Trophoblast cell (in vitro differentiated cells and primary cell): ENCODE results near the gene GNAI3.

Experiments
- DNase-seq, 2 donors: peaks; one replicate each; pipeline ENCODE4 v3.0.0-alpha.2; 2016
- H2AFZ ChIP-seq: 2 replicates; pipeline ENCODE4 v1.6.1; 2013; ENCODE audit warnings: low read length, moderate library complexity, mild to moderate bottlenecking; ENCODE audit not compliant: insufficient read depth, poor library complexity
- H2AK5ac ChIP-seq: 2 replicates; pipeline ENCODE4 v1.6.1; 2013; ENCODE audit warnings: mild to moderate bottlenecking, low read length
- H2BK120ac ChIP-seq: 2 replicates; pipeline ENCODE4 v1.6.1; 2013; ENCODE audit warnings: low read length, mild to moderate bottlenecking, moderate library complexity; ENCODE audit not compliant: insufficient read depth, poor library complexity
- H2BK12ac ChIP-seq: 2 replicates; pipeline ENCODE4 v1.6.1; 2013; ENCODE audit warnings: mild to moderate bottlenecking, low read length, moderate library complexity
- H2BK5ac ChIP-seq: 2 replicates; pipeline ENCODE4 v1.6.1; 2013; ENCODE audit warnings: low read length, low read depth, moderate library complexity, mild to moderate bottlenecking; ENCODE audit not compliant: poor library complexity
- H3K14ac ChIP-seq: 2 replicates; pipeline ENCODE4 v1.6.1; 2013; ENCODE audit warnings: mild to moderate bottlenecking, low read length
- H3K18ac ChIP-seq: 2 replicates; pipeline ENCODE4 v1.6.1; 2013; ENCODE audit warnings: mild to moderate bottlenecking, low read length
- H3K23ac ChIP-seq: 2 replicates; pipeline ENCODE4 v1.6.1; 2013; ENCODE audit warnings: low read length
- H3K27ac ChIP-seq: 2 replicates; pipeline ENCODE4 v1.5.1; 2013; ENCODE audit warnings: low read depth, mild to moderate bottlenecking, inconsistent platforms, low read length, moderate library complexity
- H3K27me3 ChIP-seq: 2 replicates; pipeline ENCODE4 v1.6.1; 2013; ENCODE audit warnings: inconsistent platforms, mild to moderate bottlenecking, low read length, moderate library complexity; ENCODE audit not compliant: insufficient read depth
- H3K36me3 ChIP-seq, 2 experiments: 1 replicate in 1 of 2; 2 replicates in 1 of 2; pipeline ENCODE4 v1.6.1; 2013; ENCODE audit warnings: low read length in 2 of 2, mild to moderate bottlenecking in 2 of 2, moderate library complexity in 1 of 2; ENCODE audit not compliant: insufficient read depth in 2 of 2, control insufficient read depth in 1 of 2
- H3K4ac ChIP-seq: 2 replicates; pipeline ENCODE4 v1.6.1; 2013; ENCODE audit warnings: low read depth, mild to moderate bottlenecking, low read length, moderate library complexity
- H3K4me1 ChIP-seq, 2 experiments: 1 replicate in 1 of 2; 2 replicates in 1 of 2; pipeline ENCODE4 v1.6.1; 2013; ENCODE audit warnings: low read length in 2 of 2, mild to moderate bottlenecking in 2 of 2, moderate library complexity in 1 of 2; ENCODE audit not compliant: insufficient read depth in 2 of 2, control insufficient read depth in 1 of 2
- H3K4me2 ChIP-seq: 2 replicates; pipeline ENCODE4 v1.6.1; 2013; ENCODE audit warnings: inconsistent platforms, mild to moderate bottlenecking, low read length, moderate library complexity
- H3K4me3 ChIP-seq: 2 replicates; pipeline ENCODE4 v1.5.1; 2013; ENCODE audit warnings: mild to moderate bottlenecking, low read depth, low read length, inconsistent platforms
- H3K79me1 ChIP-seq: one replicate; pipeline ENCODE4 v1.6.1; 2013; ENCODE audit warnings: low read length
- H3K79me2 ChIP-seq: 2 replicates; pipeline ENCODE4 v1.6.1; 2013; ENCODE audit warnings: low read length, mild to moderate bottlenecking; ENCODE audit not compliant: control insufficient read depth, insufficient read depth, poor library complexity
- H3K9ac ChIP-seq: 2 replicates; pipeline ENCODE4 v1.6.1; 2013; ENCODE audit warnings: mild to moderate bottlenecking, low read length
- H3K9me3 ChIP-seq: 2 replicates; pipeline ENCODE4 v1.6.1; 2013; ENCODE audit warnings: low read depth, mild to moderate bottlenecking, control low read depth, inconsistent platforms, low read length; ENCODE audit not compliant: insufficient read depth
- H4K12ac ChIP-seq: 2 replicates; pipeline ENCODE4 v1.6.1; 2013; ENCODE audit warnings: low read depth, mild to moderate bottlenecking, low read length, moderate library complexity
- H4K8ac ChIP-seq: 2 replicates; pipeline ENCODE4 v1.6.1; 2013; ENCODE audit warnings: low read depth, mild to moderate bottlenecking, low read length, moderate library complexity
- H4K91ac ChIP-seq: one replicate; pipeline ENCODE4 v1.6.1; 2013; ENCODE audit warnings: low read depth, mild to moderate bottlenecking, low read length, moderate library complexity
- WGBS: extraction: QIAGEN DNeasy Blood & Tissue Kit; methylation state at CpG from one replicate; pipeline ENCODE4 v1.1.7; 2013; ENCODE audit warnings: missing lambda C conversion rate; ENCODE audit not compliant: insufficient read length, insufficient coverage; ENCODE audit errors: extremely low coverage; 5-methylcytosine and 5-hydroxymethylcytosine counted together

Gene GNAI3

GRCh38 chr1:109586055-109586454 lies 37.6 kb downstream of the GNAI3 start:
- no peak overlapping the region for H3K4me2 ChIP-seq
- H2AK5ac ChIP-seq = no peak overlapping the region
- no peaks in the 10 kb centered on the region for H3K27me3 ChIP-seq
- H3K9me3 ChIP-seq = no peaks in the 10 kb centered on the region
- no peak overlapping the region for H4K12ac ChIP-seq
- H2BK120ac ChIP-seq = no peak overlapping the region
- H4K8ac ChIP-seq = no peak overlapping the region
- no peak overlapping the region for H4K91ac ChIP-seq
- H3K4ac ChIP-seq = no peak overlapping the region
- no peak overlapping the region for H2BK5ac ChIP-seq
- H2AFZ ChIP-seq = no peak overlapping the region
- no peak overlapping the region for H3K18ac ChIP-seq
- no peak overlapping the region for H3K23ac ChIP-seq
- no peak overlapping the region for H3K27ac ChIP-seq
- peaks cover 0 to 1% of the 10 kb centered on the region in 2 experiments for H3K4me1 ChIP-seq
- no peak overlapping the region for H2BK12ac ChIP-seq
- H3K79me2 ChIP-seq = no peaks in the 10 kb centered on the region
- H3K79me1 ChIP-seq = no peaks in the 10 kb centered on the region
- H3K14ac ChIP-seq = no peak overlapping the region
- no peak overlapping the region for H3K4me3 ChIP-seq
- DNase-seq = no peak
- no CpG with 5 or more reads among the region's 3 CpGs for WGBS
- peaks cover 16 to 17% of the 10 kb centered on the region in 2 experiments for H3K36me3 ChIP-seq
- H3K9ac ChIP-seq = no peak overlapping the region

GRCh38 chr1:109589177-109589576 lies 40.8 kb downstream of the GNAI3 start:
- Histone ChIP-seq H4K91ac (no peak overlapping the region), H2AFZ (no peak overlapping the region), H3K18ac (no peak overlapping the region), H3K4me3 (no peak overlapping the region), H2AK5ac (no peak overlapping the region), H3K4me1 (no peaks in the 10 kb centered on the region), H3K79me2 (no peaks in the 10 kb centered on the region), H3K27me3 (no peaks in the 10 kb centered on the region), H3K14ac (no peak overlapping the region), H4K12ac (no peak overlapping the region), H3K36me3 (peaks cover 9 to 16% of the 10 kb centered on the region in 2 experiments), H3K9ac (no peak overlapping the region), H3K27ac (no peak overlapping the region), H2BK12ac (no peak overlapping the region), H3K79me1 (no peaks in the 10 kb centered on the region), H4K8ac (no peak overlapping the region), H2BK120ac (no peak overlapping the region), H2BK5ac (no peak overlapping the region), H3K23ac (no peak overlapping the region), H3K9me3 (no peaks in the 10 kb centered on the region), H3K4ac (no peak overlapping the region), H3K4me2 (no peak overlapping the region)
- DNase-seq = no peak
- no CpG with 5 or more reads among the region's 3 CpGs for WGBS

GRCh38 chr1:109589679-109590078 lies 41.3 kb downstream of the GNAI3 start:
- no peak overlapping the region for H3K23ac ChIP-seq
- H4K12ac ChIP-seq = no peak overlapping the region
- no peaks in the 10 kb centered on the region for H3K79me1 ChIP-seq
- no peaks in the 10 kb centered on the region for H3K9me3 ChIP-seq
- H2AK5ac ChIP-seq = no peak overlapping the region
- no peak overlapping the region for H2BK12ac ChIP-seq
- H2BK5ac ChIP-seq = no peak overlapping the region
- no peak overlapping the region for H3K9ac ChIP-seq
- no peaks in the 10 kb centered on the region for H3K27me3 ChIP-seq
- peaks cover 11 to 16% of the 10 kb centered on the region in 2 experiments for H3K36me3 ChIP-seq
- no peak overlapping the region for H2BK120ac ChIP-seq
- no peak overlapping the region for H3K18ac ChIP-seq
- H3K4me1 ChIP-seq = no peaks in the 10 kb centered on the region
- H3K27ac ChIP-seq = no peak overlapping the region
- H3K14ac ChIP-seq = no peak overlapping the region
- no peaks in the 10 kb centered on the region for H3K79me2 ChIP-seq
- no peak for DNase-seq
- H3K4me3 ChIP-seq = no peak overlapping the region
- no peak overlapping the region for H4K8ac ChIP-seq
- H4K91ac ChIP-seq = no peak overlapping the region
- no peak overlapping the region for H3K4ac ChIP-seq
- H3K4me2 ChIP-seq = no peak overlapping the region
- no peak overlapping the region for H2AFZ ChIP-seq

GRCh38 chr1:109592916-109593315 lies 44.5 kb downstream of the GNAI3 start:
- H4K12ac ChIP-seq = no peak overlapping the region
- no peak overlapping the region for H2BK5ac ChIP-seq
- no peak overlapping the region for H2AFZ ChIP-seq
- H4K8ac ChIP-seq = no peak overlapping the region
- H2BK12ac ChIP-seq = no peak overlapping the region
- no peaks in the 10 kb centered on the region for H3K27me3 ChIP-seq
- H3K4me3 ChIP-seq = no peak overlapping the region
- no peak overlapping the region for H3K23ac ChIP-seq
- no peaks in the 10 kb centered on the region for H3K79me2 ChIP-seq
- H3K4me1 ChIP-seq = no peaks in the 10 kb centered on the region
- H3K27ac ChIP-seq = no peak overlapping the region
- H3K9me3 ChIP-seq = no peaks in the 10 kb centered on the region
- H3K4ac ChIP-seq = no peak overlapping the region
- H2AK5ac ChIP-seq = no peak overlapping the region
- DNase-seq = no peak
- H3K79me1 ChIP-seq = no peaks in the 10 kb centered on the region
- H2BK120ac ChIP-seq = no peak overlapping the region
- H3K36me3 ChIP-seq = peaks cover 11 to 12% of the 10 kb centered on the region in 2 experiments
- H3K9ac ChIP-seq = no peak overlapping the region
- no peak overlapping the region for H4K91ac ChIP-seq
- no peak overlapping the region for H3K4me2 ChIP-seq
- H3K14ac ChIP-seq = no peak overlapping the region
- H3K18ac ChIP-seq = no peak overlapping the region
